A673 (cell line): Measurements from ENCODE around the gene TMEM131L. TPM values are rescaled to one million over a fixed set of nuclear protein-coding genes. Genes with fewer than 3 reads are reported as not detected.
A peak's percentile ranks its signal among the peaks of the same experiment; 100 is the strongest.

Experiments used
- BruUV-seq: library from RNA; stranded (reverse); fragments of 400-500 nt; replicated peaks from 2 replicates; lab custom pipeline; 2021; lab: Mats Ljungman, UMichigan
- CTCF ChIA-PET: fragments of 300-600 bp; sonication (Branson Sonifier 250); formaldehyde crosslinking; loops from one replicate; lab custom pipeline; 2022; ENCODE audit warnings: antibody characterized with exemption; lab: Charles Lee
- POLR2A ChIA-PET: fragments of 300-600 bp; sonication (Branson Sonifier 250); formaldehyde crosslinking; loops from one replicate; lab custom pipeline; 2022; ENCODE audit warnings: antibody characterized with exemption; ENCODE audit not compliant: low non-redundant PET; lab: Charles Lee
- DNase-seq: peaks from one replicate; pipeline ENCODE4 v3.0.0-alpha.2; 2015; ENCODE audit warnings: low spot score
- H3K27ac ChIP-seq: fragments of 200-600 bp; sonication (generic); 2 replicates; pipeline ENCODE4 v1.5.1; 2016; ENCODE audit warnings: mixed run types, low read depth, mild to moderate bottlenecking, mixed read lengths, antibody characterized with exemption, low read length; ENCODE audit not compliant: poor library complexity, severe bottlenecking
- H3K27me3 ChIP-seq: fragments of 200-600 bp; sonication (generic); replicated peaks from 2 replicates; pipeline ENCODE4 v1.6.1; 2017; ENCODE audit warnings: mixed run types, low read depth, mild to moderate bottlenecking, mixed read lengths, antibody characterized with exemption, low read length; ENCODE audit not compliant: insufficient read depth, poor library complexity
- H3K36me3 ChIP-seq: fragments of 200-600 bp; sonication (generic); 2 replicates; pipeline ENCODE4 v1.6.1; 2016; ENCODE audit warnings: mixed run types, mild to moderate bottlenecking, mixed read lengths, antibody characterized with exemption, low read length; ENCODE audit not compliant: insufficient read depth, poor library complexity, severe bottlenecking
- H3K4me1 ChIP-seq: fragments of 200-600 bp; sonication (generic); 2 replicates; pipeline ENCODE4 v1.6.1; 2017; ENCODE audit warnings: mixed run types, mild to moderate bottlenecking, mixed read lengths, antibody characterized with exemption, low read length; ENCODE audit not compliant: insufficient read depth, poor library complexity, severe bottlenecking
- H3K4me3 ChIP-seq: fragments of 200-600 bp; sonication (generic); 2 replicates; pipeline ENCODE4 v1.5.1; 2016; ENCODE audit warnings: low read depth, mixed run types, mild to moderate bottlenecking, mixed read lengths, low read length; ENCODE audit not compliant: poor library complexity, severe bottlenecking
- H3K9me3 ChIP-seq: fragments of 200-600 bp; sonication (generic); 2 replicates; pipeline ENCODE4 v1.6.1; 2016; ENCODE audit warnings: mixed run types, low read depth, mild to moderate bottlenecking, mixed read lengths, antibody characterized with exemption, low read length; ENCODE audit not compliant: poor library complexity, severe bottlenecking
- EZH2 ChIP-seq: fragments of 200-600 bp; sonication (generic); IDR thresholded peaks from 2 replicates; pipeline ENCODE4 v1.6.1; 2017; ENCODE audit warnings: borderline replicate concordance, low read depth, mild to moderate bottlenecking, mixed read lengths, antibody characterized with exemption, low read length; ENCODE audit not compliant: poor library complexity, severe bottlenecking
- intact Hi-C: fragments of 100-400 bp; cut with micrococcal nuclease; formaldehyde crosslinking; loops from one replicate; pipeline ENCODE4 v1.10.0; 2022; ENCODE audit not compliant: unreplicated experiment
- total RNA-seq: library from RNA; stranded (reverse); gene quantifications from 2 replicates; pipeline ENCODE4 v1.2.3, GENCODE V29; 2021
- TF ChIP-seq, protein P1 (sequence below): fragments of 300-800, 200-600 bp; sonication (generic); conservative IDR thresholded peaks from 2 replicates; pipeline ENCODE4 v1.5.1; 2017; ENCODE audit warnings: low read depth, mild to moderate bottlenecking, antibody characterized with exemption, low read length, moderate library complexity, mixed read lengths

TMEM131L gene
- total RNA-seq, 1 experiment from 2014 or later: 18.4 TPM

GRCh38 chr4:153679486-153679885 is 213.3 kb downstream of the TMEM131L start:
- Histone ChIP-seq H3K4me3 (no peak overlapping the region), H3K27ac (no peak overlapping the region), H3K36me3 (no peaks in the 10 kb centered on the region), H3K4me1 (peaks cover 5% of the 10 kb centered on the region), H3K27me3 (peaks cover 20% of the 10 kb centered on the region), H3K9me3 (no peaks in the 10 kb centered on the region)
- TF ChIP-seq, protein P1, sequence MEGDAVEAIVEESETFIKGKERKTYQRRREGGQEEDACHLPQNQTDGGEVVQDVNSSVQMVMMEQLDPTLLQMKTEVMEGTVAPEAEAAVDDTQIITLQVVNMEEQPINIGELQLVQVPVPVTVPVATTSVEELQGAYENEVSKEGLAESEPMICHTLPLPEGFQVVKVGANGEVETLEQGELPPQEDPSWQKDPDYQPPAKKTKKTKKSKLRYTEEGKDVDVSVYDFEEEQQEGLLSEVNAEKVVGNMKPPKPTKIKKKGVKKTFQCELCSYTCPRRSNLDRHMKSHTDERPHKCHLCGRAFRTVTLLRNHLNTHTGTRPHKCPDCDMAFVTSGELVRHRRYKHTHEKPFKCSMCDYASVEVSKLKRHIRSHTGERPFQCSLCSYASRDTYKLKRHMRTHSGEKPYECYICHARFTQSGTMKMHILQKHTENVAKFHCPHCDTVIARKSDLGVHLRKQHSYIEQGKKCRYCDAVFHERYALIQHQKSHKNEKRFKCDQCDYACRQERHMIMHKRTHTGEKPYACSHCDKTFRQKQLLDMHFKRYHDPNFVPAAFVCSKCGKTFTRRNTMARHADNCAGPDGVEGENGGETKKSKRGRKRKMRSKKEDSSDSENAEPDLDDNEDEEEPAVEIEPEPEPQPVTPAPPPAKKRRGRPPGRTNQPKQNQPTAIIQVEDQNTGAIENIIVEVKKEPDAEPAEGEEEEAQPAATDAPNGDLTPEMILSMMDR: no peak
- TF ChIP-seq EZH2: no peak
- BruUV-seq: no TSS peak
- ChIA-PET CTCF (no interaction called here), POLR2A (no interaction called here)
- no peak for DNase-seq
- intact Hi-C loops: no loop called here

- Histone ChIP-seq H3K9me3 (peaks cover 16% of the 10 kb centered on the region), H3K4me1 (peaks cover 6% of the 10 kb centered on the region), H3K27ac (no peak overlapping the region), H3K36me3 (no peaks in the 10 kb centered on the region), H3K27me3 (peaks cover 35% of the 10 kb centered on the region), H3K4me3 (peak overlapping the region; percentile 38)
- BruUV-seq: no TSS peak
- DNase-seq: no peak
- intact Hi-C loops: no loop called here
- no peak for TF ChIP-seq EZH2
- TF ChIP-seq, protein P1: no peak
- CTCF ChIA-PET: no interaction called here
- POLR2A ChIA-PET: no interaction called here
These were observed 217.6 kb downstream of the TMEM131L start for GRCh38 chr4:153683763-153684181.

DNA sequence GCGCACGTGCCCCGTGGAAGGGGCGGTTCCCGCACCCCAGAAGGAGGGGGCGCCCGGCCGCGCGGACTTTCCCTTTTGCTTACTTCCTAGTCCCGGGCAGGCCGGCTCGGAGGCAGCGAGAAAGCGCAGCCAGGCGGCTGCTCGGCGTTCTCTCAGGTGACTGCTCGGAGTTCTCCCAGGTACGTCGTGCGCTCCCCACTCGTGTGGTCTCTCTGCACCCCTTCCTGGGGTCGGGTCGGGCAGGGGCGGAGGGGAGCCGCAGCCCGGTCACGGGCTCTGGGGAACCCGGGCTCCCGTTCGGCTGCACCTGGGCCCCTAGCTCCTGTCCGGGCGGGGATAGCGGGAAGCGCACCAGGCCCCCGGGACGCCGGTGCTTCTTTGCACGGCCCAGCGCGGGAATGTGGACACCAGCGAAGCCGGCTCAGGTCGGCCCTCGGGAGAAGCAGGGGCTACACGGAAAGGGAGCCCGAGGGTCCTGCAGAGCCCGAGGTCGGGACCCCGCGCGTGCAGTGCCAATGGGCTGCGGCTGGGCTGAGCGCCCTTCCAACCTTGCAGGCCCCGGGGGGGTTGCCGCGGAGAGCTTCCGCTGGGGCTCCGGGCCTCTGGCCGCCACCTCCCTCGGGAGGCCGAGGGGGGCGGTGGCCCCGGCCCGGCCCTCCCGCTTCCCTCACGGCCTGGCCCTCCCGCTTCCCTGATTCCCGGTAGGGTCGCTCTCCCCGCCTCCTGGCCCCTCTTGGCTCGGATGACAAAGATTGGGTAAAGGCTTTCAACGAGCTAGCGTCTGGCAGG is 218.2 kb downstream of the TMEM131L start, which contains the start of gene TLR2:
Gene TLR2 (plus strand): TSS at position 99 of the 789 bp plus-strand sequence. CDS start 18,628 bp downstream, outside the sequence.
- peaks cover 6% of the 10 kb centered on the region for H3K4me1 ChIP-seq
- no TSS peak for BruUV-seq
- peaks cover 16% of the 10 kb centered on the region for H3K9me3 ChIP-seq
- peak; percentile 14 for DNase-seq
- H3K36me3 ChIP-seq: no peaks in the 10 kb centered on the region
- ChIA-PET CTCF (no interaction called here), POLR2A (no interaction called here)
- peak within 1 kb of the TSS; percentile 38 for H3K4me3 ChIP-seq
- H3K27me3 ChIP-seq: peaks cover 35% of the 10 kb centered on the region
- peak; percentile 76 for TF ChIP-seq EZH2
- TF ChIP-seq, protein P1: no peak
- no peak within 1 kb of the TSS for H3K27ac ChIP-seq
- intact Hi-C loops: no loop called here
